Measurements from ENCODE around the gene GBE1.
"Not testable (repeated sequence)": the region's sequence is repeated elsewhere in the genome, so short reads cannot be mapped to it uniquely, and the experiment has no call there.

Gene GBE1

DNA sequence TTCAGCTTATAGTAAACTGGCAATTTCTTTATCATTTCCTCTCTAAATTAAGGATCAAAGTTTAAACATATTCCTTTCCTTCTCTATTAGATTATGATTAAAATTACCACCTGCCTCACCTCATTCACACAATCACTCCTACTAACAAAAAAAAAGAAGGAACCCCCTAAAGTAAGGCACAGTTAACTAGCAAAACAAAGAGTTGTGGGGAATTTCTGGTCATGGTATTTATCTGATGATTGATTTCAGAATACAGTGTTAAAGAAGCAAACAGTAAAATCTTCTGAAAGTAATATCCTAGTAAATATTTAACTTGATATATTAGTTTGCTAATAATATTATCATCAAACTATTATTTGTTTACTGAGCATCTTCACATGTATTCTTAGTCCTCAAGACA lies 8.8 kb downstream of the GBE1 start:
- no peak for DNase-seq

DNA sequence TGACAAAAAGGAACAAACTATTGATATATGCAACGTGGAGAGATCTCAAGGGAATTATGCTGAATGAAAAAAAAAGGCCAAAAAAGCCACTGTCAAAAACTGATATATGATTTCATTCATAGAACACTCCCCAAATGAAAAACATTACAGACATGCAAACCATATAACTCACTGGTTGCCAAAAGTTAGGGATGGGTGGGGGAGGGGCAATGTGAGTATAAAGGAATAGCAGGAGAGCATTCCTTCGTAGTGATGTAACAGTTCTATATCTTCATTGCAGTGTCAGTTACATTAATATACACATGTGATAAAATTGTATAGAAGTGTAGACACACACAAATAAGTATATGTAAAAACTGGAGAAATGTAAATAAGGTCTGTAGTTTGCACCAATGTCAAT lies 12.2 kb downstream of the GBE1 start:
- no peak for DNase-seq

DNA sequence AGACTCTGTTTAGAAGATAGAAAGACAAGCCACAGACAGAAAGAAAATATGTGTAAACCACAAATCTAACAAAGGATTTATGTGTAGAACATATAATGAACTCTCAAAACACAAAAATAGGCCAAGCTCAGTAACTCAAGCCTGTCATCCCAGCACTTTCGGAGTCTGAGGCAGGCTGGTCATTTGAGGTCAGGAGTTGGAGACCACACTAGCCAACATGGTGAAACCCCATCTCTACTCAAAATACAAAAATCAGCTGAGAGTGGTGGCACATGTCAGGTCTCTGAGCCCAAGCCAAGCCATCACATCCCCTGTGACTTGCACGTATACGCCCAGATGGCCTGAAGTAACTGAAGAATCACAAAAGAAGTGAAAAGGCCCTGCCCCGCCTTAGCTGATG lies 14.2 kb downstream of the GBE1 start:
- DNase-seq = not testable (repeated sequence)

DNA sequence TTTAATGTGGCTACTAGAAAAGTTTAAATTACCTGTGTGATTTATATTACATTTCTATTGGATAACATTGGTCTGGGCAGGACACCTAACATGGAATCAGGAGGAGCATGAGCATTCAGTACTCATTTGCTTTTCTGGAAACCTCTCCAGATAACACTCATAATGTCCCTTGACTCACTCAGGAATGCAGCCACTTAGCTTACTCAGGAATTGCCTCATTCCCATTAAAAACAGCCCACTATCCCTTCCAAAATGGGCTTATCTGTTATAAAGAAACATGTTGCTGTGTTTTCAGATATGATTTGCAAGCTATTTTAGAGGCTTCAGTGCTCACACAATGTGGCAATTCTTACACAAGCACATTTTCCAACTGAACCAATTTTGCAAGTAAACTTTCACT lies 17.1 kb downstream of the GBE1 start:
- DNase-seq = no peak

DNA sequence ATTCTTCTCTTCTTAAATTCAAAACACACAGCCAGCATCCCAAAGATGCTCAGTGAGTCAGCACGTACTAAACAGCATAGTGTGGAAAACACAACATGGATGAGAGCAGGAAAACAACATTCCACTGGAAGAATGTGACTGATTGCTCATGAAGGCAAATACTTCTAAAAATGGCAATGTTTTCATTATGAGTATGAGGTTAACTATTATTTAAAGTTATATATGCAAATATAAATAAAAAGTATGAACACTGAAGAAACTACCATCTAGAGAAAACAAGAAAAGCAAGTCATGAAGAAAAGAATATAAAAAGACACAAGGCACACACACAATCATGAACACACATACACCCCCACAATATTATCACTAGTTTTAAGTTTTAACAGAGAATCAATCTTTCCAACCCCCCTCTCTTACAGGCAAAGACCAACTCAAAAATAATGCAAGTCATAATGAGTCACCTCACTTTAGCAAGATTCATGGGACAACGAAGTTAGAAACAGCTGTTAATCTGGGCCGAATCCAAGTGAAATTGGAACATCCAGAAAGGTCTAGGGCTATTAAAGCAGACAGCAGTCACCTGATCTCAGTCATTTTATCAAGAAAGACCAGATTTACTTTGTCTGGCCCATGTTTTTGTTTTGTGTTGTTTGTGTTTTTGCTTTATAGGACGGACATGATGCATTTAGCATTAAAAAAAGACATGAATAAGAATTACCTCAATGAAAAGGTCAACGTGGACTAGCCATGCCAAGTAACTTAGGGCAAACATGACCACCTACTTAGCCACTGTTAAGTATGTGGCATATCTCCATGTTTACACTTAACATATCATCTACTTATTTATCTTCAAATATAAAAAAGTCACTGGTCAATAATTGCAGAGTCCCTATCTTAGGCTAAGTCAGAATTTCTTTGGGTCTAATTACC lies 18.1 kb downstream of the GBE1 start:
- DNase-seq = no peak

DNA sequence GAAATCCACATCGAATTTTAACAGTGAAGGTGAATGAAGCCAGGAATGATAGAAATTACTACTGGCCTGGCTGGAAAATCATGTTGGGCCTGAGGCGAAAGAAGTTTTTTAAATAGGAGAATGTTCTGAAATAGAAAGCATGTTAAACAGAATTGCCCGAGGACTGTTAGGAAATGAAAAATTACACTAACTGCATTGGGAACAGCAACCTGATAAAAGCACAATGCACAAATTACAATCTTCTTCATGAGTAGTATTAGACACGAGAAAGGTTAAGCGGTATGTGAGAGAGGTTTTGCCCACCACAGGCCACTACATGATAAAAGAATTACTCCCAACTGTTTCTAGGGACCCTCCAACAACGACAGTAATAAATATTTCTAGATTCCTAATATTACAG lies 18.9 kb downstream of the GBE1 start:
- no peak for DNase-seq

DNA sequence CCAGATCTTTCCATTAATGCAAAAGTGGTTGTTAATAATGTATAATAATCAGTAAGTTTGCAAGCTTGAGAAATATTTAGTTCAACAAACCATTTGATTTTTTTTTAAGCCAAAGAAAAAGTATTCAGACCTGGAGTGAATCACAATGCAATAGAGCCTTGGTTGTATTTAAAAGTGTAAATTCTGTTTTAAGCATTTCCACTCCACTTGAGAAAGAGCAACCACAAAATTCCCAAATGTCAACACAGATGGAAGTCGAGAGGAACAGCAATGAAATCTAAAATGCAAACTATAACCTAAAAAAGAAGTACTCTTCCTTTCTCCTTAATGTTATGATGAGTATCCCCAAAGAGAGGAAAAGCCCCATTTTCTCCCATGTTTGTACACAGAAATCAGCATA lies 20.2 kb downstream of the GBE1 start:
- no peak for DNase-seq

DNA sequence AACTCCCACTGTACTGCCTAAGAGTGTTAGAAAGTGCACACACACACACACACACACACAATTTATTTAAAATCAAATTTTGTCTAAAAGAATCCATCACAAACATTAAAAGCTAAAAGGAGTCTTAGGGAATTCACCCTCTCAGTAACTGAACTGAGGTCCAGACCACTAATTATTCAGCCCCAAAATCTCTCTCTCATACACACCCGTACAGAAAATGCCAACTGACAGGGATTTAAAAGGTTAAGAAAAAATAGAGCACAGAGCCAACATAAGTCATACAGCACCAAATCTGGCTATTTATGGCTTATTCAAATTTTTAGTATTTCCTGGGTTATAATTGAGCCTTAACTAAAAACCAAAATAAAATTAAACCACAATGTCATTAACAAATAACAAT lies 20.7 kb downstream of the GBE1 start:
- no peak for DNase-seq

DNA sequence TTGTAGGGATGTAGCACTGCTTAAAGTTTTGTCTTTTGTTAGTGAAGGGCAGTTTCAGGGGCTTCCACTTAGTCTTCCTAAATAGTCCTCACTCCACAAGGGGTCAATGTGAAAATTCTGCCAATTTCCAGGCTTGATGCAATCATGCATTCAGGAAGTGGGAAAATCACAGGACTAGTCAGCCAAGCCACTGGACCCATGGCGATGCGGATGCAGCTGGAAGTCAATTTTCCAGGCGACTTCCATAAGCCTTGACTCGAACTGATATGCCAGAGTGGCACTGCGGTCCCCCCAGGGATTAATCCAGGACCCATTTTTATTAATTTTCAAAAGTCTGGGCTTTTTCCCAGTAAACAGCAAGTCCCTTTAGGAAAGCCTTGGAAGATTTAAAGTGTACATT lies 26.1 kb downstream of the GBE1 start:
- no peak for DNase-seq

DNA sequence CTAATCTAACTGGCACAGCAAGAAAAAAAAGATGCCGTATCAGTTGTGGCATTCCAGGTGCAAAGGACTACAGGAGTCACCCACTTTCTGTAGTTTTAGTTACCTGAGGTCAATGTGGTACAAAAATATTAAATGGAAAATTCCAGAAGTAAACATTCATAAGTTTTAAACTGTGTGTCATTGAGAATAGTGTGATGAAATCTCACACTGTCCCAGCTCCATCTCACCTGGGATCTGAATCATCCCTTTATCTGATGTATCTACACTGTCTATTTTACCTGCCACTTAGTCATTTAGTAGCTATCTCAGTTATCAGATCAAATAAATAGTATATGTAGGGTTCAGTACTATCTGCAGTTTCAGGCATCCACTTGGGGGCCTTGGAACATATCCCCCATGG lies 26.7 kb downstream of the GBE1 start:
- no peak for DNase-seq

DNA sequence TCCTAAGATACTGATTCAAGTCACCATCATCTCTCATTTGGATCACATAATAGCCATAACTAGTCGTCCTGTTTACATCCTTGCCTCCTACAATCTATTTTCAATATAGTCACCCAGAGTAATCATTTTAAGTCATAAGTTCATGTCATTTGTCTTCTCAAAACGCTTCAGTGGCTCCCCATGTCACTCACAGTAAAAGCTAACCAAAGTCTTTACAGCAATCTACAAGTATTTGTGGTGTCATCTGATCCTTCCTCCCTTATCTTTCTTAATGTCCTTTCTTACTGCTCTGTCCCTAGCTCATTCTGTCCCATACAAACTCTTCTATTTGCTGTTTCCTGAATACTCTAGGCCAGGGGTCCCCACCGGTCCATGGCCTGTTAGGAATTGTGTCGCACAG lies 28.8 kb downstream of the GBE1 start:
- no peak for DNase-seq

DNA sequence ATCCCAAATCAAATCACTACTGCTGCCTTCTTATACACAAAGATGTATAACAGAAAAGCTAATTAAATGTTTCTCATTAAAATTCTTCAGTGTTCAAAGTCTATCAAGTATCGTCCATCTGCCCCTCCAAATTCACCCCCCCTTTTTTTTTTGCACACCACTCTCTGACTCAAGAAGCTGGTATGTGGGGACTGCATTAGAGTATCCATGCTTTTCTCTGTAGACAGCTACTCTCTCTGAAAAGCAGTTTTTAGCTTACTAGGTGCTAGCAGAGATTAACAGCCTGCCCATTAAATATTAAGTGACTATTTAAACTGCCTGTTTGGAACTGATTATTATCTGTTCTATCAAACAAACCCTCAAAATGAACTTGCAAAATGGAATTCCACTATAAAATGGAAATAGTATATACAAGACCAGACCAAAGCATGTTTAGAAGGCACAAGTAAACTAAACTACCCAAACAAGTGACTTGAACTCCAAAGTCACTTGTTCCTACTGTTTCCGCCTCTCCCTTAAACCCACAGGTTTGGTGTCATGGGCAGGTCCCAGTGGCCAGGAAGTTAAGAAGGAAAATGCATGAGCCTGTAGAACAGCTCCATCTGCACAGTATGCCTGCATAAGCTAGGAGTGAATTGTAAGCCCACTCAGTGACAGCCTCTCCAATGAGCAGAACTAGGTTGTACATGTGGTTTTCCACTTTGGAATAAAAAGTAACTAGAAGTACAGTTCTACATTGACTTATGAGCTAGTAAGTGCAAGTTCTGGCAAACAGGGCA lies 32.5 kb downstream of the GBE1 start:
- DNase-seq = no peak

DNA sequence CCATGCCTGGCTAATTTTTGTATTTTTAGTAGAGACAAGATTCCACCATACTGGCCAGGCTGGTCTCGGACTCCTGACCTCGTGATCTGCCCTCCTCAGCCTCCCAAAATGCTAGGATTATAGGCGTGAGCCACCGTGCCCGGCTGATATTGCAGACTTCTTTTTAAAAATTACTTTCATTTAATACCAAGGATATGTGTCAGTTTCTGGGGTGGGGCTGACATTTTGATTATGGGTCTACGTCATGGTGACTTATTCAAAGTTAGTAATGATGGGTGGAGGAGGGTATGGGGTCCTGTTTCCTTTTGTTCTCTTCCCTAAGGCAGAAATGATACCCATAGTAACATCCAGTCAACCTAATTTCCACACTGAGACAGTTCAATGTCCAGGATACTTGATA lies 34.7 kb downstream of the GBE1 start:
- DNase-seq = no peak

DNA sequence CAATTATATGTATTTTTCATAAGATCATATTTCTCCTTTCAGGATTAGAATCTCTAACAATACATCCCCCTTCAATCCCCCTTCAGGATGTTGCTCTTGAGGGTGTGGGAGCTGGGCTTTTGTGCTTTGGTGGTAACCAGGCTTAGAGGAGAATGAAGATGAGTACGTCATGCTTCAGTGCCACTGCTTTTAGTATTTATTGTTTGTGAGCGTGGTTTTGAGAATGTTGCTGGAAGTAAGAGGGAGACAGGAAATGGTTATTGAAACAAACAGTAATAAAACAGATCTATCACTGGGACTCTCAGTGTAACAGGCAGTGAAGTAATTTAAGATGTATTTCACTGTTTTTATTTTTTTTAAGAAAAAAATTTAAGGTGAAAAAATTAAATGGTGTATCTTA lies 35.3 kb downstream of the GBE1 start:
- no peak for DNase-seq

DNA sequence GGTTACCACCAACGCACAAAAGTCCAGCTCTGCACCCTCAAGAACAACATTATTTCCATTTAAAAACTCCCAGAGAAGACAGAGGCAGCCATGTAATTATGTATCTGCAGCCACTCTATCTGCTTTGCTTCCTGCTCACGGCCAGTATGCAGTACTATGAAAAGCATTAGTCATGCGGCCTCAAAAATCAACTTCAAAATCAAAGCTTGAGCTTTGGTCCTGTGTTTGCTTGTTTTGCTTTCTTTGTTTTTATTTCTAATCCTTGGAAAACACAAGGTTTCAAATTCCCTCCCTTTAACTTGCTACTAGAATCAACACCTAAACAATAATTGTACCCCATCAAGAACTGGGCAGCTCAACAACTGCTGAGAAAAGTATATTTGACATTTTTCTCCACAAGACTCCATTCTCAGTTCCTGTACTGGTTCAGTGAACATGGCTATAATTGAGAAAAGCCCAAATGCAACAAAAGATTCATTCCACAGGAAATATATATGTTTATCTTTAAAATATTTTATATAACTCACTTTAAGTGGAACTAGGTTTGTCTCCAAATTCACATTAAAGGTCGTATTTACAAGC lies 37.6 kb downstream of the GBE1 start:
- no peak for DNase-seq

DNA sequence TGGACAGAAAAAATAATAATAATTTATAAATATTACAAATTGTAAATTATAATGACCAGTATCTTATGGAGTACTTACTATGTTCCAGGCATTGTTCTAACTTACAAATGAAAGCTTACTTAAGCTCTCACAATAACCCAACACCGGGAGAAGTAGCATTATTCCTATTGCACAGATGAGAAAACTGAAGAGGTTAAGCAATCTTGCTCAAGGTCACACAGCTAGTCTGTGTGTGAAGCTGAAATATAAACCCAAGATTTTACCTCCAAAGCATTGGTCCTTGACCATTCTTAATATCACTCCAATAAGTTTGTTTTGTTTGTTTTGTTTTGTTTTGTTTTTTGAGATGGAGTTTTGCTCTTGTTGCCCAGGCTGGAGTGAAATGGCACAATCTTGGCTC lies 43.1 kb downstream of the GBE1 start:
- DNase-seq = no peak

DNA sequence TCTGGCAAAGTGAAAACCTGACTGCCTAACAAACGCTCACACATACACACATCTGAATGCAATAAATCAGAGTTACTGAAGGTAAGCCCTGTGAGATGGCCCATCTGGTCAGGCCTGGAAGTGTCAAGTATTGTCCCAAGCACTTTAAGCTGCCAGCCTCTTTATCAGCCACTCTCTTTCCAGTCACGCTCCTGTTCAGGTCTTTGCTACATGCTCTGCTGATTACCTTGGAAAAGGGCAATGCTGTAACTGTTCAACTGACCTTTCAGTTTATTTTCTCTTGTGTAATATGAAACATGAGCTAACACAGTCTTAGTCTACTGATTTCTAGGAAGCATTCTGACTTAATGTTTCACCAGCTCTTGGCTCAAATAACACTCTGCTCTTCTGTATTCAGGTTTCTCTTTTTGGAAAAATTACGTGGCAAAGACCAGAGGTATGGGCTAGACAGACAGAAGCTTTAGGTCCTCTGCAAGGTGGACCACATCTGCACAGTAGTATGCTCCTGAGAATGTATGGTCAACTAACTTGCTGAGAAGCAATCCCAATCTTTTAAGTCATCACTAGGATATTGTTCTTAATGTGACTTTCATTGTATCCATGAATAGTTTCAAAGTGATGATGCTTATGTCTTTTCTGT lies 44.5 kb downstream of the GBE1 start:
- DNase-seq = no peak

DNA sequence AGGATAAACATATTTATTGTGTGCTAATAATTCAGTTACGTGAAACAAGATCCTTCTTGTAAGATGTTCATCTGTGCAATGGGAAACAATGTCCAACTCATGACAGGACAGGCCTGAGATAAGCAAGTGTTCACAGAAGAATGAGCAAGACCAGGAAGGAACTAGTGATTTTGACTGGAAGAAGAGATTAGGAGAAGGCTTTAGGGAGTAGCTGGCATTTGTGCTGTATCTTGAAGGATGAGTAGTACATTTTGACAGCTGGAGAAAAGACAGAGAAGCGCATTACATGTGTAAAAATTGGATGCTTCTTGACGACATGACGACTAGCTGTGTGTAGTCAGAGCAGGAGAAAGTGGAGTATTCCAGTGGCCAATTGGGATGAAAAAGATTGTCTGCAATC lies 48.4 kb downstream of the GBE1 start:
- DNase-seq = no peak

DNA sequence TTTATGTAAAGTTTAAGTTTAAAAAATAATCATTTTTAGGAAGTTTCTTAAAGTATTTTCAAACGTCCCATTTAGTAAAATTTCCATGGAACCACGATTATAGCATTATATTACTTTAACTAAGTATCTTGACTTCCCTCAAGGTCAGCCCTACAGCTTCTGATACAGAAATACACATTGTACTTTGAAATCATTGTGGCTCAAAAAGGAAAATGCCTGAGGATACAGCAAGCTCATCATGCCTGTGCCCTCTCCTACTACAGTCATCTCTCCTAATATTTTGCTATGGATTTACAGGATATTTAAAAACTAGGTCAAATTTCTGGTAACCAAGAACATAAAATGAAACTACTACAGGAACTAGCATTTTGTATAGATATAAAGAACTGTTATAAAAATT lies 51.8 kb downstream of the GBE1 start:
- no peak for DNase-seq

DNA sequence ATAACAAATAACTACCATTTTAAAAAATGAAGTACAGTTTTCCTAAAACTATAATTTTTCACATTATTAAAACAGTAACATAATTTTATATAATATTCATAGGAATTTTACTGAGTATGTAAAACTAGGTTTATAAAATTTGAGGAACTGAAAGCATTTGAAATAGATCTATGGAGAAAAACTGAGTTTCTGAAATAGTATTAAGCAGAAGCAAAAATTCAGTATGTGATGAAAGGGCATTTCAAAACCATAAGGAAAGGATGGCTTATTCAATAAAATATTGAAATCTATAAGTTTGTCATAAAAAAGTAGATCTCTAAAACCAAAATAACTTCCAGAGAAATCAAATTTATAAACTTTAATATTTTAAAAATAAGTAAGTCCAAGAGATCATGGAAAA lies 53.4 kb downstream of the GBE1 start:
- DNase-seq = no peak

DNA sequence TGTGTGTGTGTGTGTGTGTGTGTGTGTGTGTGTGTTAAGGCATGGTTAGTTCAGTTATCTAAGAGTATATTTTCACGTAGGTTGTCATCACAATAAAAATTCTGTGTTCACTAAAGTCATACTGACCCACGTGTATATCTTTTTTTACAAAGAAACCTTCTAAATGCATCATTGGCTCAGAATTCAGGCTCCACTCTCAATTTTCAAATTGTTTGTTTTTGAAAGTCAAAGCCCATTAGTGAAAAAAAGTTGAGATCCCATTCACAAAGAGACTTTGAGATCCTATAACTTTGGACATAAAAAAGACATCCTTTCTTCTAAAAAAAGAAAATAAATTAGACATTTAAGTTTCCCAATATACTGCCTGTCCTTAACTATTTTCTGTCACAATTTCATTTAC lies 59.3 kb downstream of the GBE1 start:
- DNase-seq = no peak

DNA sequence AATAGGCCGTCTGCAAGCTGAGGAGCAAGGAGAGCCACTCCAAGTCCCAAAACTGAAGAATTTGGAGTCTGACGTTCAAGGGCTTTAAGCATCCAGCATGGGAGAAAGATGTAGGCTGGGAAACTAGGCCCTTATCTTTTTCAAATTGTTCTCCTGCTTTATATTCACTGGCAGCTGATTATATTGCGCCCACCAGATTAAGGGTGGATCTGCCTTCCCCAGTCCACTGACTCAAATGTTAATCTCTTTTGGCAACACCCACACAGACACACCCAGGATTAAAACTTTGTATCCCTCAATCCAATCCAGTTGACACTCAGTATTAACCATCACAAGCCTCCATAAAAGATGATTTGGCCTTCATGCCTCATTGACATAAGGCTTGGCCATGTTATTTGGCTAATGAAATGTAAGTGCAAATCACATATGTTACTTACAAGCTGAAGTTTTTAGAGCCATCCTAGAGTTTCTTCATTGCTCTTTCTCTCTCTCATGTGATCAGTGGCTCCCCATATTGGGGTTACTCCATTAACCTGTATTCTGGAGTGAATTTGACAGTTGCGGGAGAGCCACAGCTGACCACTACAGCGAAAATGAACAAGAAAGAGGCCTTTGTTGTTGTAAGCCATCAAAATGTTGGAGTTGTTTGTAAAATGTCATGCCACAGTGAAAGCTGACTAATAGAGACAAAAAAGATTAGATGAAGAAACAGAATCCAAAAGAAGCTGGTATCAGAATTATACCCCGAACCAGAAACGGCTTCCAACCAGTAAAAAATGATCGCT lies 61.7 kb downstream of the GBE1 start:
- DNase-seq = no peak

DNA sequence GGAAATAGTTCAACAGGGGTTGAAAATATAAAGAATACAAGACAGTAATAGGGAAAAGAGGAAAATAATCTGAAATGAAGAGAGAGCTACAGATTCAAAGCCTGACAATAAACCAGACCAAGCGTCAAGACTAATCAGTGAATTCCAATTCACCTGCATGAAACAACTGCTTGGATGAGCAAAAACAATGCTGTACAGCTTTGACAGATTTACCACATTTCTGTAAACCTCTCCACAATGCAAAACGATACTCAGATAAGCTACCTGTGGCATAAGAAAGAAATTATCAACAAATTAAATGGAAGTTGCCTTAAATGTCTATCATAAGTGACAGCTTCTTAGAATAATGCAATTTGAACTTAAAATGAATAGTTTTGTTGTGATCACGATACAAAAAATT lies 65.4 kb downstream of the GBE1 start:
- DNase-seq = no peak

All from DMS79 (cell line).